ENCODE results near the gene HOXA6.

The HOXA6 gene

GRCh38 chr7:27147199-27148030 is at the start of gene HOXA6:
Gene HOXA6, minus strand, starts transcription at chr7:27147774. Its CDS starts 25 bp downstream, at chr7:27147749.
- DNase-seq: peak; percentile 45

GRCh38 chr7:27196287-27196767 is 48.8 kb upstream of the HOXA6 start:
- peak; percentile 56 for DNase-seq

GRCh38 chr7:27194686-27195379 is 47.3 kb upstream of the HOXA6 start:
- DNase-seq: no peak

- no peak for DNase-seq
These were observed 46.4 kb upstream of the HOXA6 start for GRCh38 chr7:27194002-27194352.

- no peak for DNase-seq
These were observed 45.9 kb upstream of the HOXA6 start for GRCh38 chr7:27193335-27194001.

DNA sequence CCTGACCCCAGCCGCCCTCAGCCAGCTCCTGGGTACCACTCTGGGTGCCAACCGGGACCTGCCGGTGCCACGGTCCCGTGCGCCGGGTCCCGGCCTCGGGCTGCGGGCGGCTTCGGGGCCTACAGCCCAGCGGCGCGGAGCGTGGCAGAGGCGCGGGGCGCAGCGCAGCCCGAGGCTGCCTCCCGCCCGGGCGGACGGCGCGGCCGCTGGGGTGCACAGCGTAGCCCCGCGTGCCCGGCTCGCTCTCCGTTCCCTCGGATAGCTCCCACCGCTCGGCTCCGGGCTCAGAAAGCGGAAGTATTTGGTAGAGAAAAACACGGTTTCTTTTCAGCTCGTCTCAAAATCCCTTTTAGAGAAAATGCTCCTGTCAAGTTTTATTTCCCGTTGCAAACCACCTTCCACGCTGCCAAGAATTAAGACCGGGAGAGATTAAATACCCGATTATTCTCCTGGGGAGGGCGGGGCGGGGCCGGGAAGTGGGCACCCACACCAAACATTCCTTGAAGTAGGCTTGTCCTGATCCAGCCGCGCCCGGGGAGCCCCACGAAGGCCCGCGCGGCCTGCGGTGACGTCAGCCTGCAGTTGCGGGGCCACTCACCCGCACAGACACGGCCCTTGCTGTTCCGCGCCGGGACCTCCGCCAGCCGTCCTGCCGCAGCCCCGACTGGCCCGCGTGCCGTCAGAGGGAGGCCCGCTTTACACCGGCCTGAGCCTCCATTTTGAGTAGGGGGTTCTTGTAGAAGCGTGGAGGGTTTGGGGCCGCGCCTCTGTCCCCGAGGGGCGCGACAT is 45.2 kb upstream of the HOXA6 start:
- no peak for DNase-seq

GRCh38 chr7:27191833-27192545 is 44.4 kb upstream of the HOXA6 start:
- no peak for DNase-seq

- no peak for DNase-seq
These were observed 43.7 kb upstream of the HOXA6 start for GRCh38 chr7:27191161-27191731.

- no peak for DNase-seq
These were observed 42.6 kb upstream of the HOXA6 start for GRCh38 chr7:27189997-27190748.

DNA sequence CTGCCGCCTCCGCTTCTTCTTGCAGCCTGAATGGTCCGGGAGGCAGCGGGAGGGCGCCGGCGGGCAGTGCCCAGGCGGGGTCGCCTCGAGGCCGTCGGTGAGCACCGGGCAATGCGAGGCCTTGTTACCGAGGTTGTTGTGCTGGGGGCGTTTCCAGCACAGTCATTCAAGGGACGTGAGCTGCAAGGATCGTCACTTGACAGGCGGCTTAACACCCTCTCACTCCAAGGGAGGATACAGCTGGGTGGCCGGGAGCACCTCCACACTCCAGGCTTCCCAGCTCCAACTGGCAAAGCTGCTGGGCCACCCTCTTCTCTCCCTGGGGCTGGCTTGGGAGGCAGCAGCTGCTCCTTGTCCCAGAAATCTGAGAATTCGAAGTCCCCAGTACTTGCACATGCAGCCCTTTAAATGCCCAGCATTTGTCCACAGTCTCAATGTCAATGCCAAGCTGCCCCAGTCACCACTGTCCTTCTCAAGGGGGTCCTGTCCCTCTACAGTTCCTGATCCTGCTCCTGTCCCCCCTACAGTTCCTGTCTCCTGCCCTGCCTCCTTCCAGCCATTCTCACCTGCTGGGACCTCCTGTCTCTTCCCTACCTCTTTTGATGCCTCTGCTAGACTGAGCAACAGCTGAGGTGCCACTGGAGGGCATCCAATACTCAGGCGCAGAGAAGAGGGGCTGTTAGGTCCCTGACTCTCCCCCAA is 41.9 kb upstream of the HOXA6 start:
- DNase-seq: no peak

- peak; percentile 28 for DNase-seq
These were observed 41.1 kb upstream of the HOXA6 start for GRCh38 chr7:27188386-27189294.

DNA sequence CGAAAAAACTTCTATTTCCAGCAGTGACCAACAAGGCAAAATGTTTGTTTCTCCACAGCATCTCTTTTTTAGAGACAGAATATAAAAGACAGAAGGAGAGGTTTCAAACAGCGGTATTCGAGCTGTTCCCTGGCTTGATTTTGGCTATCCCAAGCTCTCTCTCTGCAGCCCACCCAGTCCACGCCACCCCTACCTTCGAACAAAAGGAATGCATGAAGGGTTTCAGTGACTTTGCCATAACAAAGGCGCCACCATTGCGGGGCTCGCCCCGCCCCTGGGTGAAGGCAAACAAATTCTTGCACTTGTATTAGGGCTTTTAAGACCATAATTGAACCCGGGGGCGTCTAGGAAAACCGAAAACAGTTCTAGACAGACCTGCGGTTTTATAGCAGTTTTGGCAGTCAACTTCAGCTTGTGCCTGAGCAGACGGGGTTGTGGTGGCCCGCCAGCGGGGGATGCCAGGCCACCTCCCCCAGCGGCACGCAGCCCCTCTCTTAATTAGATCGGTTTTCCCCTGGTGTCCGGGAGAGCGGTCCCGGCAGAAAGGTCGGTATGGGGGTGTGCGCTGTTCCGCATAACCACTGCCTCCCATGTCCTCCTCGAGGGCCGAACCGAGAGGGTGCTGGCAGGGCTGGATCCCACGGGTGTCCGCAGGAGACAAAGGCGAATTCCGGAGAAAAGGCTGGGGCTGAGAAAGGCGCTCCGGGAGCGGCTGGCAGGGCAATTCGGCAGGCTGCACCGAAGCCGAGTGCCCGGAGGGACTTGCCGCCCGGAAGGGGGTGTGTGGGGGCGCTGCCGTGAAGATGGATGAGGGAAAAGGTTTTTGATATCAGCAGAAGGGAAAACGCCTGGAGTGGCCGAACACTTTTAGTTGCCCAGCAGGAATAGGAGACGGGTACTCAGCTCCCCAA is 40.2 kb upstream of the HOXA6 start:
- DNase-seq: no peak

GRCh38 chr7:27186668-27187474 is 39.3 kb upstream of the HOXA6 start:
- no peak for DNase-seq

- DNase-seq: no peak
These were observed 38.5 kb upstream of the HOXA6 start for GRCh38 chr7:27185854-27186667.

- peak; percentile 94 for DNase-seq
These were observed 37.7 kb upstream of the HOXA6 start, which contains the start of gene HOXA11 for GRCh38 chr7:27185013-27185853. Gene HOXA11, minus strand, starts transcription at chr7:27185232. Its CDS starts 88 bp downstream, at chr7:27185144.

All from fibroblast of skin of right quadriceps (primary cell).